Erythroblast (primary cell): ENCODE measurements around the gene GALE.

ENCODE experiments used
- GATA1 ChIP-seq: IDR thresholded peaks from 2 replicates; pipeline ENCODE4 v1.6.1; 2011; ENCODE audit warnings: low read depth, mild to moderate bottlenecking, control low read depth, low read length, moderate library complexity
- POLR2A ChIP-seq: IDR thresholded peaks from 2 replicates; pipeline ENCODE4 v1.6.1; 2011; ENCODE audit warnings: mild to moderate bottlenecking, low read length

GRCh38 chr1:23845163-23845562, 44.6 kb upstream of the GALE start:
- no peak for TF ChIP-seq POLR2A
- no peak for TF ChIP-seq GATA1
